Sigmoid colon (tissue), 7 donors: Measurements from ENCODE around the gene KIRREL3. TPM values are rescaled to one million over a fixed set of nuclear protein-coding genes. Genes with fewer than 3 reads are reported as not detected.

Experiments used
- DNase-seq: peaks from one replicate; pipeline ENCODE4 v3.0.0-alpha.2; 2019
- H3K27ac ChIP-seq, 4 donors: fragments of 200-600 bp; sonication (generic); one replicate each; pipeline ENCODE4 v1.5.1; 2016 to 2019; ENCODE audit warnings: mild to moderate bottlenecking in 1 of 4
- H3K27me3 ChIP-seq, 3 donors: fragments of 200-600 bp; sonication (generic); one replicate each; pipeline ENCODE4 v1.5.1; 2019; ENCODE audit warnings: mild to moderate bottlenecking in 1 of 3
- H3K36me3 ChIP-seq, 4 donors: fragments of 200-600 bp; sonication (generic); one replicate each; pipeline ENCODE4 v1.5.1; 2016 to 2019
- H3K4me1 ChIP-seq, 4 donors: fragments of 200-600 bp; sonication (generic); one replicate each; pipeline ENCODE4 v1.5.1; 2017 to 2019
- H3K4me3 ChIP-seq, 4 donors: fragments of 200-600 bp; sonication (generic); one replicate each; pipeline ENCODE4 v1.5.1; 2017 to 2019; ENCODE audit warnings: mild to moderate bottlenecking in 2 of 4, moderate library complexity in 1 of 4
- H3K9me3 ChIP-seq, 4 donors: fragments of 200-600 bp in 3 of 4; sonication (generic) in 3 of 4; one replicate each; pipeline versions ENCODE4 v1.5.1 to v1.6.1; 2013 to 2019
- EP300 ChIP-seq, 4 donors: sonication (generic); formaldehyde crosslinking; IDR thresholded peaks; one replicate each; pipeline ENCODE4 v1.6.1; 2017; ENCODE audit warnings: antibody characterized with exemption in 4 of 4
- POLR2A ChIP-seq, 2 donors: fragments of 450-650 bp; IDR thresholded peaks; one replicate each; pipeline ENCODE4 v1.6.1; 2016; ENCODE audit warnings: antibody characterized with exemption in 2 of 2, mild to moderate bottlenecking in 2 of 2, moderate library complexity in 2 of 2
- POLR2AphosphoS5 ChIP-seq, 4 donors: sonication (generic); formaldehyde crosslinking; IDR thresholded peaks; one replicate each; pipeline ENCODE4 v1.6.1; 2017; ENCODE audit warnings: antibody characterized with exemption in 4 of 4
- WGBS, 2 donors: extraction: QIAGEN DNeasy Blood & Tissue Kit; methylation state at CpG; one replicate each; pipeline ENCODE4 v1.1.7; 2013; 5-methylcytosine and 5-hydroxymethylcytosine counted together
- intact Hi-C: fragments of 100-400 bp; cut with DNase I; formaldehyde crosslinking; loops from one replicate; pipeline ENCODE4 v1.15.1; 2023
- polyA plus RNA-seq, 3 donors: library from polyadenylated mRNA; stranded (reverse); fragments of 200-250 nt; gene quantifications; one replicate each; pipeline ENCODE4 v1.2.3, GENCODE V29; 2013
- total RNA-seq, 4 donors: library from RNA; depleted of rRNA; stranded (reverse); fragments of >200 nt; gene quantifications; one replicate each; pipeline ENCODE4 v1.1.0, GENCODE V29; 2016
- TF ChIP-seq, protein P1 (sequence below), 4 experiments: fragments of 450-650 bp in 3 of 4; fragments of 200-600 bp in 1 of 4; IDR thresholded peaks; one replicate each; pipeline ENCODE4 v1.5.1; 2016 to 2019; ENCODE audit warnings: antibody characterized with exemption in 4 of 4, mild to moderate bottlenecking in 3 of 4, moderate library complexity in 2 of 4
- donor health status: healthy with polysubstance abuse.
- donor health status: Bipolar disorder and iron deficiency.
- donor health status: healthy.

KIRREL3 gene
- total and polyA plus RNA-seq, 7 donors: under 0.01 to 3.3 (median 1.0) TPM

- Histone ChIP-seq H3K27ac (no peak overlapping the region), H3K4me3 (no peak overlapping the region), H3K9me3 (no peaks in the 10 kb centered on the region), H3K36me3 (no peaks in the 10 kb centered on the region), H3K4me1 (peaks cover 0 to 4% (median 0%) of the 10 kb centered on the region in 4 donors), H3K27me3 (peaks cover 0 to 38% (median 8%) of the 10 kb centered on the region in 3 donors)
- TF ChIP-seq, protein P1, sequence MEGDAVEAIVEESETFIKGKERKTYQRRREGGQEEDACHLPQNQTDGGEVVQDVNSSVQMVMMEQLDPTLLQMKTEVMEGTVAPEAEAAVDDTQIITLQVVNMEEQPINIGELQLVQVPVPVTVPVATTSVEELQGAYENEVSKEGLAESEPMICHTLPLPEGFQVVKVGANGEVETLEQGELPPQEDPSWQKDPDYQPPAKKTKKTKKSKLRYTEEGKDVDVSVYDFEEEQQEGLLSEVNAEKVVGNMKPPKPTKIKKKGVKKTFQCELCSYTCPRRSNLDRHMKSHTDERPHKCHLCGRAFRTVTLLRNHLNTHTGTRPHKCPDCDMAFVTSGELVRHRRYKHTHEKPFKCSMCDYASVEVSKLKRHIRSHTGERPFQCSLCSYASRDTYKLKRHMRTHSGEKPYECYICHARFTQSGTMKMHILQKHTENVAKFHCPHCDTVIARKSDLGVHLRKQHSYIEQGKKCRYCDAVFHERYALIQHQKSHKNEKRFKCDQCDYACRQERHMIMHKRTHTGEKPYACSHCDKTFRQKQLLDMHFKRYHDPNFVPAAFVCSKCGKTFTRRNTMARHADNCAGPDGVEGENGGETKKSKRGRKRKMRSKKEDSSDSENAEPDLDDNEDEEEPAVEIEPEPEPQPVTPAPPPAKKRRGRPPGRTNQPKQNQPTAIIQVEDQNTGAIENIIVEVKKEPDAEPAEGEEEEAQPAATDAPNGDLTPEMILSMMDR (IDR thresholded peaks at IDR 0.05): no peak
- TF ChIP-seq POLR2AphosphoS5 (IDR thresholded peaks at IDR 0.05) (no peak), EP300 (IDR thresholded peaks at IDR 0.05) (no peak), POLR2A (IDR thresholded peaks at IDR 0.05) (no peak)
- intact Hi-C loops: no loop called here
- no peak for DNase-seq
- 84 to 86% methylated on average over 20 of the region's 20 CpGs for WGBS, 2 donors
Observed at GRCh38 chr11:126456783-126457542, 543.6 kb downstream of the KIRREL3 start.

DNA sequence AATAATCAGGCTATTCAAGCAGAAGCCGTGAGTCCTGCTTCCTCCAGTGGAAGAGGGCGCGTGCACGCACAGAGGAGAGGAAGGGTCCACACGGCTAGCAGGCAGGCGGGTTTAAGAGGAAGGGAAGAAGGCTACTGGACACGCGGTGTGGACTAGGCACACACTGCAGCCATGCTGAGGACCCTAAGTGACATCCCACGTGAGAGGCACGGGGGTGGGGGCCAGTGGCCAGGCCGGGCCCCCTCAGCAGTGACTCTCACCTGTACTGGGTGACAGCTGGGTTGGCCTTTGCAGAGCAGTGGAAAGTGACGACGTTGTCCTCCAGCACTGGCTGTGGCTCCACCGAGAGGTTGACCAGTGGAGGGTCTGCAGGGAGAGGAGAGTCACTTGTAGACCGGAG is 544.5 kb downstream of the KIRREL3 start:
- 91 to 93% methylated on average over 15 of the region's 15 CpGs for WGBS, 2 donors
- no peak overlapping the region for H3K4me3 ChIP-seq
- peaks cover 0 to 36% (median 8%) of the 10 kb centered on the region in 3 donors for H3K27me3 ChIP-seq
- DNase-seq: no peak
- no peak for TF ChIP-seq EP300 (IDR thresholded peaks at IDR 0.05)
- H3K4me1 ChIP-seq: peaks cover 0 to 5% (median 0%) of the 10 kb centered on the region in 4 donors
- intact Hi-C loops: no loop called here
- H3K27ac ChIP-seq: no peak overlapping the region
- no peaks in the 10 kb centered on the region for H3K36me3 ChIP-seq
- no peaks in the 10 kb centered on the region for H3K9me3 ChIP-seq

DNA sequence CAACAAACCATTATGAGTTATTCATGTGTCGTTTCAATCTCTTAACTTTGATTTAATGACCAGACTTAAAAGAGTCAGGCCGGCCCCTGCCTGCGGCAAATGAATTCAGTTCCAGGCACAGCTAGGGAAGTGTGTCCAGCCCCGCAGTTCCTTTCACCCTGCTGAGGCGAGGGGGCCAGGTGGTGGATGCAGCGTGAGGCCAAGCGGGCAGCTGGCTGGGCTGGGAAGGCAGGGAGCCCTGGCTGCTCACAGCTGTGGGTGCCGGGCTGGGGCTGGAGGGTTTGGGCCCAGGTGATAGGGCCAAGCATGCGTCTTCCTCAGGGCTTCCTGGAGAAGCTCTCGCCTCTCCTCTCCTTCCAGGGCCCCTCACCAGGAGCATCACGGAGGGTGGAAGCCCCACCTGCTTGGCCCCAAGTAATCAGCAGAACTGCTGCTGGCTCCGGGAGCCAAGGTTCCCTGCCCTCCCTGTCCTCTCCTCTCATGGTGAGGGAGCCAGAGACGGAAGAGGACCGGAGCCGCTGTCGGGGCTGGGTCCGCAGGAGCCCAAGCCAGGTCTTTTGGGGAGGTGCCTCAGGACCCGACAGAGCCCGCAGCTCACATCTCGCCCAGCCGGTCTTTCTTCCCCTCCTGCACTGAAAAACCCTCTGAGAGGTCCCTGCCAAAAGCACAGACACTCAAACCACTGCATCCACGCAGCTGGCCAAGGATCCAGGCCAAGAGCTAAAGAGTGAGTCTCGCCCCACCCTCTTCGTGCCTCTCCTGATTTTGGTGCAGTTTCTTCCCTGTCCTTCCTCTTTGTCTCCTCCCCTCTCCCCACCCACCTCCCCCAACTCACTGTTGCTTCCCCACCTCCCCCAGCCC is 548.1 kb downstream of the KIRREL3 start:
- H3K4me1 ChIP-seq: peaks cover 0 to 5% (median 0%) of the 10 kb centered on the region in 4 donors
- H3K27me3 ChIP-seq: peaks cover 0 to 25% (median 8%) of the 10 kb centered on the region in 3 donors
- no peak for TF ChIP-seq EP300 (IDR thresholded peaks at IDR 0.05)
- no peak for TF ChIP-seq POLR2A (IDR thresholded peaks at IDR 0.05)
- TF ChIP-seq, protein P1 (IDR thresholded peaks at IDR 0.05): no peak
- TF ChIP-seq POLR2AphosphoS5 (IDR thresholded peaks at IDR 0.05): no peak
- no peak for DNase-seq
- H3K9me3 ChIP-seq: no peaks in the 10 kb centered on the region
- H3K4me3 ChIP-seq: no peak overlapping the region
- intact Hi-C loops: no loop called here
- 66 to 76% methylated on average over 24 of the region's 24 CpGs for WGBS, 2 donors
- no peaks in the 10 kb centered on the region for H3K36me3 ChIP-seq
- H3K27ac ChIP-seq: no peak overlapping the region

DNA sequence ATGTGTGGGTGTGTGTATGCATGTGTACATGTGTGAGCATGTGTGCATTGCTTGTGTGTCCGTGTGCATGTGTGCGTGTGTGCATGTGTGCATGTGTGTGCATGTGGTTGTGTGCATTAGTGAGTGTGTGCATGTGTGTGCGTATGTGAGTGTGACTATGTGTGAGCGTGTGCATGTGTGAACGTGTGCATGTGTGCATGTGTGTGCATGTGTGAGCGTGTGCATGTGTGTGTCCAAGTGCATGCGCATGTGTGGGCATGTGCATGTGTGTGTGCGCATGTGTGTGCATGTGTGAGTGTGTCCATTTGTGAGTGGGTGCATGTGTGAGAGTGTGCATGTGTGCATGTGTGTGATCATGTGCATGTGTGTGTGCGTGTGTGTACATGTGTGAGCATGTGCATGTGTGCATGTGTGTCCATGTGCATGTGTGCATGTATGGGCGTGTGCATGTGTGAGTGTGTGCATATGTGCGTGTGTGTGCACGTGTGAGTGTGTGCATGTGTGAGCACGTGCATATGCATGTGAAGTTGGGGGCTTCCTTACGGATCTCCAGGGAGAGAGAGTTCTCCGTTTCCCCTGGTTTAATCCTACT is 549.3 kb downstream of the KIRREL3 start:
- H3K27ac ChIP-seq: no peak overlapping the region
- no peaks in the 10 kb centered on the region for H3K9me3 ChIP-seq
- TF ChIP-seq POLR2A (IDR thresholded peaks at IDR 0.05) (no peak), EP300 (IDR thresholded peaks at IDR 0.05) (no peak)
- TF ChIP-seq, protein P1 (IDR thresholded peaks at IDR 0.05): no peak
- H3K36me3 ChIP-seq: no peaks in the 10 kb centered on the region
- peaks cover 0 to 25% (median 8%) of the 10 kb centered on the region in 3 donors for H3K27me3 ChIP-seq
- intact Hi-C loops: no loop called here
- peaks cover 0 to 5% (median 0%) of the 10 kb centered on the region in 4 donors for H3K4me1 ChIP-seq
- 90 to 91% methylated on average over 15 of the region's 15 CpGs for WGBS, 2 donors
- no peak overlapping the region for H3K4me3 ChIP-seq
- no peak for DNase-seq

DNA sequence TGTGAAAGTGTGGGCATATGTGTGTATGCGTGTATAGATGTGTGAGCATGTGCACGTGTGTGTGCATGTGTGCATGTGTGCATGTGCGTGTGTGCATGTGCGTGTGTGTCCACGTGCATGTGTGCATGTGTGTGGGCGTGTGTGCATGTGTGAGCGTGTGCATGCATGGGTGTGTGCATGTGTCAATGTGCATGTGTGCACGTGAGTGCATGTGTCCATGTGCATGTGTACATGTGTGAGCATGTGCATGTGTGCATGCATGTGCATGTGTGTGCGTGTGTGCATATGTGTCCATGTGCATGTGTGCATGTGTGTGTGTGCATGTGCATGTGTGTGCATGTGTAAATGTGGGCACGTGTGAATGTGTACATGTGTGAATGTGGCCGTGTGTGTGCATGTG is 549.8 kb downstream of the KIRREL3 start:
- H3K4me3 ChIP-seq: no peak overlapping the region
- 95 to 97% methylated on average over 11 of the region's 11 CpGs for WGBS, 2 donors
- TF ChIP-seq POLR2AphosphoS5 (IDR thresholded peaks at IDR 0.05): no peak
- TF ChIP-seq, protein P1 (IDR thresholded peaks at IDR 0.05): no peak
- TF ChIP-seq EP300 (IDR thresholded peaks at IDR 0.05): no peak
- no peak for TF ChIP-seq POLR2A (IDR thresholded peaks at IDR 0.05)
- no peak overlapping the region for H3K27ac ChIP-seq
- H3K4me1 ChIP-seq: peaks cover 0 to 5% (median 0%) of the 10 kb centered on the region in 4 donors
- no peak for DNase-seq
- no peaks in the 10 kb centered on the region for H3K9me3 ChIP-seq
- H3K27me3 ChIP-seq: peaks cover 0 to 25% (median 8%) of the 10 kb centered on the region in 3 donors
- intact Hi-C loops: no loop called here
- H3K36me3 ChIP-seq: no peaks in the 10 kb centered on the region
